ENCODE data around the gene KRT15. TPM values are rescaled to one million over a fixed set of nuclear protein-coding genes. Genes with fewer than 3 reads are reported as not detected.

Gene KRT15
- total RNA-seq, 4 donors from 2014 or later = 0.42 to 4.2 (median 0.78) TPM; not detected in 1

- WGBS, 2 donors = 79 to 82% methylated on average over 8 of the region's 8 CpGs
- no peaks in the 10 kb centered on the region for H3K27me3 ChIP-seq
- no peaks in the 10 kb centered on the region for H3K4me1 ChIP-seq
- H3K36me3 ChIP-seq = no peaks in the 10 kb centered on the region
- no peak overlapping the region for H3K4me3 ChIP-seq
- no peak overlapping the region for H3K27ac ChIP-seq
- no peaks in the 10 kb centered on the region for H3K9me3 ChIP-seq
- DNase-seq (ENCODE audit: low spot score in 2 of 2) = no peak
- no peak for TF ChIP-seq CTCF (IDR thresholded peaks at IDR 0.05)
- no peak for TF ChIP-seq EP300 (IDR thresholded peaks at IDR 0.05)
- TF ChIP-seq POLR2A (IDR thresholded peaks at IDR 0.05) = no peak
Observed at GRCh38 chr17:41484920-41485904, 33.5 kb downstream of the KRT15 start.

- WGBS, 2 donors = 69 to 82% methylated on average over 7 of the region's 7 CpGs
- Histone ChIP-seq H3K4me1 (no peaks in the 10 kb centered on the region), H3K27me3 (no peaks in the 10 kb centered on the region)
Observed at GRCh38 chr17:41483991-41484826, 34.5 kb downstream of the KRT15 start.

GRCh38 chr17:41483531-41483930 lies 35.2 kb downstream of the KRT15 start:
- no peak for DNase-seq (ENCODE audit: low spot score in 2 of 2)
- H3K9me3 ChIP-seq = no peaks in the 10 kb centered on the region
- H3K4me1 ChIP-seq = no peaks in the 10 kb centered on the region
- H3K27me3 ChIP-seq = no peaks in the 10 kb centered on the region
- no peaks in the 10 kb centered on the region for H3K36me3 ChIP-seq
- no peak overlapping the region for H3K27ac ChIP-seq
- 75 to 76% methylated on average over 9 of the region's 9 CpGs for WGBS, 2 donors
- no peak overlapping the region for H3K4me3 ChIP-seq
- no peak for TF ChIP-seq EP300 (IDR thresholded peaks at IDR 0.05)
- TF ChIP-seq CTCF (IDR thresholded peaks at IDR 0.05) = no peak
- TF ChIP-seq POLR2A (IDR thresholded peaks at IDR 0.05) = no peak

More at GRCh38 chr17:41483991-41484826, 34.5 kb downstream of the KRT15 start:
- Histone ChIP-seq H3K4me3 (no peak overlapping the region), H3K9me3 (no peaks in the 10 kb centered on the region), H3K36me3 (no peaks in the 10 kb centered on the region), H3K27ac (no peak overlapping the region)
- no peak for TF ChIP-seq CTCF (IDR thresholded peaks at IDR 0.05)
- TF ChIP-seq EP300 (IDR thresholded peaks at IDR 0.05) = no peak
- no peak for TF ChIP-seq POLR2A (IDR thresholded peaks at IDR 0.05)
- no peak for DNase-seq (ENCODE audit: low spot score in 2 of 2)

- TF ChIP-seq CTCF (IDR thresholded peaks at IDR 0.05) (no peak), EP300 (IDR thresholded peaks at IDR 0.05) (no peak), POLR2A (IDR thresholded peaks at IDR 0.05) (no peak)
- WGBS, 2 donors = 92% methylated on average over 1 to 2 of the region's 2 CpGs
- DNase-seq (ENCODE audit: low spot score in 2 of 2) = no peak
Observed at GRCh38 chr17:41481036-41481435, 37.7 kb downstream of the KRT15 start, which contains the start of gene KRT35. Gene KRT35 (minus strand): TSS chr17:41481151. CDS start chr17:41481097, 54 bp downstream.

More at GRCh38 chr17:41481036-41481435, 37.7 kb downstream of the KRT15 start, which contains the start of gene KRT35:
- no peak within 1 kb of the TSS for H3K27ac ChIP-seq
- no peaks in the 10 kb centered on the region for H3K4me1 ChIP-seq
- H3K36me3 ChIP-seq = no peaks in the 10 kb centered on the region
- H3K4me3 ChIP-seq = no peak within 1 kb of the TSS
- no peaks in the 10 kb centered on the region for H3K27me3 ChIP-seq
- H3K9me3 ChIP-seq = no peaks in the 10 kb centered on the region

Data from tibial nerve (tissue), 4 donors.